22Rv1 (cell line): Measurements from ENCODE around the gene EPC1.

Source experiments
- CTCF ChIP-seq: fragments of 450-650 bp; IDR thresholded peaks from 2 replicates; pipeline ENCODE4 v1.5.1; 2017; ENCODE audit warnings: mild to moderate bottlenecking
- ZFX ChIP-seq: fragments of 450-650 bp; IDR thresholded peaks from 2 replicates; pipeline ENCODE4 v1.6.1; 2017; ENCODE audit warnings: antibody characterized with exemption, borderline replicate concordance

GRCh38 chr10:32346551-32347362, at the start of gene EPC1:
- no peak for TF ChIP-seq CTCF
- no peak for TF ChIP-seq ZFX
